Measurements from ENCODE around the gene TYRP1. TPM values are rescaled to one million over a fixed set of nuclear protein-coding genes. Genes with fewer than 3 reads are reported as not detected.
A peak's percentile ranks its signal among the peaks of the same experiment; 100 is the strongest.

Gene TYRP1
- total RNA-seq, 1 experiment from 2014 or later = 0.04 TPM

DNA sequence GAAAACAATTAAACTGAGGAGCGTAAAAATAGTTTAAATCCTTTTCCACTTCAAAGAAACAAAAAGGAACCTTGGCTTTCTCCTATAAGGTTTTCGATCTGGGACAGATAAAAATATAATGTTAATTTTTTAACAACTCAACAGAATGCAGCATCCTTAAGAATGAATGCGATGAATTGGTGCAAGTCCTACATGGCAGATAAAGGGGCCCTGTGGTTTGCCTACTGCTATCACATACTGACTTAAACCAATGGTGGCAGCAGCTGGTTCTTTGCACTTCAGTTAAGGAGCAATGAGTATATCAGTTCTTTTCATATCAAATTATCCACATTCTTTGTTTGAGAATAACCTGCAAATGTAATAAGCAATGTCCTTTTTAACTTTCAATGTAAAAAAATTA, 12.4 kb upstream of the TYRP1 start:
- Histone ChIP-seq H3K36me3 (no peaks in the 10 kb centered on the region), H3K27ac (peak overlapping the region; percentile 71), H3K4me1 (peaks cover 12% of the 10 kb centered on the region), H3K4me3 (peak overlapping the region; percentile 24; the same call in 1 of the 2 replicates), H3K9me3 (replicated peaks) (no peaks in the 10 kb centered on the region), H3K27me3 (no peaks in the 10 kb centered on the region)
- DNase-seq = peak; percentile 26 to 32

DNA sequence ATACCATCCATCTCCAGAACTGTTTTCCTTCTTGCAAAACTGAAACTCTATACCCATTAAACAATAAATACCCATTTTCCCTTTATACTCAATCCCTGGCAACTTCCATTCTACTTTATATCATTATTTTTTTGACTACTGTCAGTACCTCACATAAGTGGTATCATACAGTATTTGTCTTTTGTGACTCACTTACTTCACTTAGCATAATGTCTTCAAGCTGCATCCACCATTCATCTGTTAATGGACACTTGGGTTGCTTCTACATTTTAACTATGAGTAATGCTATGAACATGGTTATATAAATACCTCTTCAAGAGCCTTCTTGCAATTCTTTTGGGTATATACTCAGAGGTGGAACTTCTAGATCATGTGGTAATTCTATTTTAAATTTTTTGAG, 11.6 kb upstream of the TYRP1 start:
- Histone ChIP-seq H3K27ac (no peak overlapping the region), H3K27me3 (no peaks in the 10 kb centered on the region), H3K9me3 (replicated peaks) (no peaks in the 10 kb centered on the region), H3K4me3 (no peak overlapping the region), H3K36me3 (no peaks in the 10 kb centered on the region), H3K4me1 (peaks cover 12% of the 10 kb centered on the region)
- DNase-seq = no peak

DNA sequence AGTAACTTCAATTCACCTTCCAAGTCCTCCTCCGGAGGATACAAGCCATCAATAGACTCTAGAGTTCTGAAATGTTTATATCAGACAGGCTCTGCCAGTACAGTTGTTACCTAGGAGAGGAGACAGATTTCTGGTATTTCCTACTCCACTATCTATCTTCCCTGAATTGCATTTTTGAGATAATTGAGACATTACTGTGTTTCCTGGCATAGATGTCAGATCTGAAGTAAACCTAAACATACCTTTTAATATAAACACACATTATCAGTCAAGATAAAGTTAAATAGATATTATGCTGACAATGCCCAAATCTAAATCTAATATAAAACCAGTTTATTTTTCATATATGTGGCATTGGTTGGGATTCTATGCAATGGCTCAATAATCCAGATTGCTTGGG, 8.2 kb upstream of the TYRP1 start:
- Histone ChIP-seq H3K4me3 (no peak overlapping the region), H3K27me3 (no peaks in the 10 kb centered on the region), H3K9me3 (replicated peaks) (no peaks in the 10 kb centered on the region), H3K36me3 (no peaks in the 10 kb centered on the region), H3K27ac (no peak overlapping the region), H3K4me1 (peaks cover 9% of the 10 kb centered on the region)
- no peak for DNase-seq

DNA sequence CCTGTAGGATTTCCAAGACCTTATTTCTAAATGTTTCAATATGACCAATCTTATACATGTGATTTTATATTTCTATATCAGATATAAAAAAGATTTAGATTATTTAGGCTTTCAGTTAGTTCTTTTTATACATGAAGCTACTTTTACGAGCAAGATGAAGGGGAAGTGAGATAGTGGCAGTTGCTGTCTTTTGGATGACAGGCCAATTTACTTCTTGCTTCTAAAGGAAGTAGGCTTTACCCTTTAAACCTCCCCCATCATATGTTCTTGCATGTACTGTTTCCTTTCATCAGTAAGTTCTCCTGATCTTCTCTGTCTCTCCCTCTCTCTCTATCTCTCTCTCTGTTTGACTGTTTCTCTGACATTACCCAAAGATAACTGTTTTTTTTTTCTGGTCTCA, 4.0 kb upstream of the TYRP1 start:
- Histone ChIP-seq H3K27ac (no peak overlapping the region), H3K36me3 (no peaks in the 10 kb centered on the region), H3K4me3 (no peak overlapping the region), H3K4me1 (no peaks in the 10 kb centered on the region), H3K9me3 (replicated peaks) (no peaks in the 10 kb centered on the region), H3K27me3 (no peaks in the 10 kb centered on the region)
- no peak for DNase-seq

DNA sequence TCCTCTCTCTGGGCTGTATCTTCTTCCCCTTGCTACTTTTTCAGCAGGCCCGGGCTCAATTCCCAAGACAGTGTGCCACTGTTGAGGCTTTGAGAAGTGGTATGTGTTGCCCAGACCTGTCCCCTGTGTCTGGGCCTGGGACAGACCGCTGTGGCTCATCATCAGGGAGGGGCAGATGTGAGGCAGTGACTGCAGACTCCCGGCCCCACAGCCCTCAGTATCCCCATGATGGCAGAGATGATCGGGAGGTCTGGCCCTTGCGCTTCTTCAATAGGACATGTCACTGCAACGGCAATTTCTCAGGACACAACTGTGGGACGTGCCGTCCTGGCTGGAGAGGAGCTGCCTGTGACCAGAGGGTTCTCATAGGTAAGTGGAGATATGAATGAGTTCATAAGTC, 828 bp downstream of the TYRP1 start:
- H3K9me3 ChIP-seq (replicated peaks) = no peaks in the 10 kb centered on the region
- H3K4me3 ChIP-seq = no peak overlapping the region
- no peaks in the 10 kb centered on the region for H3K36me3 ChIP-seq
- peaks cover 6% of the 10 kb centered on the region for H3K4me1 ChIP-seq
- DNase-seq = no peak
- no peaks in the 10 kb centered on the region for H3K27me3 ChIP-seq
- no peak overlapping the region for H3K27ac ChIP-seq

DNA sequence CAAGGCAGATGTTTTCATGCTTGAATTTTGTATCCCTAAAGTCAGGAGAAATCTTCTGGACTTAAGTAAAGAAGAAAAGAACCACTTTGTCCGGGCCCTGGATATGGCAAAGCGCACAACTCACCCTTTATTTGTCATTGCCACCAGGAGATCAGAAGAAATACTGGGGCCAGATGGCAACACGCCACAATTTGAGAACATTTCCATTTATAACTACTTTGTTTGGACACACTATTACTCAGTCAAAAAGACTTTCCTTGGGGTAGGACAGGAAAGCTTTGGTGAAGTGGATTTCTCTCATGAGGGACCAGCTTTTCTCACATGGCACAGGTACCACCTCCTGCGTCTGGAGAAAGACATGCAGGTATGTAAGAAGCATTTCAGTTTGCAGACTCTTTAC, 2.3 kb downstream of the TYRP1 start:
- DNase-seq = no peak
- Histone ChIP-seq H3K4me3 (no peak overlapping the region), H3K27me3 (no peaks in the 10 kb centered on the region)

DNA sequence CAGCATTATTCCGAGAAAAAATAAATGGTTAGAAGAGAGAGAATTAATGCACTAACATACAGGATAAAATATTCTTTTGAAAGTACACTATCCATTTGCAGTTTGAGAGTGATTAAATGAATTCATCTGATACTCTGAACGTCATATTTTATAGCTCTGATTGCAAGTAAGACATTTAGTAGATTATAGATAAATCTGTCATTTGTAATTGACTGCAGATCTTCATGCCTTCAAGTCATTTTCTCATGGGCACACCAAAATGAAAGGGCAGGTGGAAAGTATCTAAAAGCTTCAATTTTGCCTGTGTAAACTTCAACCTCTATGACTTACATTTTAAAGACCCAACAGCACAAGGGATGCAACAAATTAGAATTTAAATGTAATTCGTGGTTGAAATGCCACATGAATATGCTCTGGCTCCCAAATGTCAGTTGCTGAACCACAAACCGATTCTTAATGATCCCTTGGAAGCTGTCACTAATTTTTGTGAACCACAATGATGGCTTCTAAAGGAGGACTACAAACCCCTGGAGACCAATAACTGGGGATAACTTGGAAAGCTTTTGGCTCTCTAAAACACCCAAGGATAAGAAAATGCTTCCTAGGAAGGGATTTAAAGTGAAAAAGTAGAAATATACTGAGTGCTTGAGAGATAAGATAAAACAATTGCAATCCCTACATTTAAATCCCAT, 3.9 kb downstream of the TYRP1 start:
- Histone ChIP-seq H3K27ac (no peak overlapping the region), H3K27me3 (no peaks in the 10 kb centered on the region), H3K4me3 (no peak overlapping the region), H3K36me3 (no peaks in the 10 kb centered on the region), H3K9me3 (replicated peaks) (no peaks in the 10 kb centered on the region), H3K4me1 (peaks cover 6% of the 10 kb centered on the region)
- DNase-seq = peak in 1 of 2 experiments; percentile 14

More for the DNA sequence above, 2.3 kb downstream of the TYRP1 start:
- H3K27ac ChIP-seq = no peak overlapping the region
- H3K36me3 ChIP-seq = no peaks in the 10 kb centered on the region
- no peaks in the 10 kb centered on the region for H3K9me3 ChIP-seq (replicated peaks)
- H3K4me1 ChIP-seq = peaks cover 6% of the 10 kb centered on the region

DNA sequence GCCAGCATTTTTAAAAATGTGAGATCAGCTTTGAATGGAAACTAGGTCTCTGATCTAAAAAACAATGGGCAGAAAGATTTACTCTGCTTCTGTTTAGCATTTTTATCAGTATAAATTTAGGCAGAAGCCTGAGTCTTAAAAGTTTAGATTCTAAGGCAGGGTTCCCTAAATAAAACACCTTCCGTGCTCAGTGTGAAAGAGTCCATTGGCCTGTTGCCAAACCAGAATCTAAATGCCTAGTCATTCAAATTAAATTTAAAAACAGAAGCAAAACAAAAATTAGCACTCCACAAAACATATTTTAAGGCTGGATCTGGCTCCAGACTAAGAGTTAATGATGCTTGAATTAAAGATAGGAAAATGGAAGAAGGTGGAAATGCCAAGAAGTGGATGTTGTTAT, 4.5 kb downstream of the TYRP1 start:
- H3K4me1 ChIP-seq = peaks cover 6% of the 10 kb centered on the region
- peak in 1 of 2 experiments; percentile 16 for DNase-seq
- no peak overlapping the region for H3K27ac ChIP-seq
- H3K27me3 ChIP-seq = no peaks in the 10 kb centered on the region
- no peaks in the 10 kb centered on the region for H3K36me3 ChIP-seq
- H3K4me3 ChIP-seq = no peak overlapping the region
- H3K9me3 ChIP-seq (replicated peaks) = no peaks in the 10 kb centered on the region

DNA sequence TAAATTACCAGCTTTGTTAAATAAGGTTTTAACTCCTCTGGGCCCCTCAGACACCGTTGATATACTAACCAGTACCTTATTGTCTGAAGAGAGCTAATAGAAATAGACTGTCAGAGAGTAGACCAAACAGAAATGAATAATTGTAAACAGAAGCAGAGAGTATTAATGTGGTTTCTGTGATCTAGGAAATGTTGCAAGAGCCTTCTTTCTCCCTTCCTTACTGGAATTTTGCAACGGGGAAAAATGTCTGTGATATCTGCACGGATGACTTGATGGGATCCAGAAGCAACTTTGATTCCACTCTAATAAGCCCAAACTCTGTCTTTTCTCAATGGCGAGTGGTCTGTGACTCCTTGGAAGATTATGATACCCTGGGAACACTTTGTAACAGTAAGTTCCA, 5.1 kb downstream of the TYRP1 start:
- H3K27ac ChIP-seq = no peak overlapping the region
- no peaks in the 10 kb centered on the region for H3K36me3 ChIP-seq
- no peak for DNase-seq

DNA sequence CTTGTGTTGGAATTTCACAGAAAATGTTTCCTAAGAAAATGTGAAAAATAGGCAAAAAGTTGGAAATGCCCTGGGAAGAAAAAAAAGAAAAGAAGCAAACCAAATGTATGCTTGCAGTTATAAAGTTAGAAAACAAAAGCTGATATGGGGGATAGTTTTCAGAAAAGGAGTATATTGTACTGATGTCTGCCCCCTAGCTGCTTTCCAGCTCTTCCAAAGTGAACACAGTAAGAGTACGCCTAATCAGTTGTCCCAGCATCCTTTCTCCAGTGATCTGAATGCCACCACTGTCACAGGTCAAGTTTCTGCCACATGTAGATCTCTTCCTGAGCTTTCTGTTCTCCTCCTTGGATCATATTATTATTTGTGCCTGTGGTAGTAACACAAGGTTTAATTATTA, 5.8 kb downstream of the TYRP1 start:
- Histone ChIP-seq H3K27me3 (no peaks in the 10 kb centered on the region), H3K4me3 (no peak overlapping the region), H3K4me1 (peaks cover 6% of the 10 kb centered on the region), H3K9me3 (replicated peaks) (no peaks in the 10 kb centered on the region), H3K27ac (no peak overlapping the region), H3K36me3 (no peaks in the 10 kb centered on the region)
- DNase-seq = no peak

More for the DNA sequence above, 5.1 kb downstream of the TYRP1 start:
- H3K27me3 ChIP-seq = no peaks in the 10 kb centered on the region
- H3K9me3 ChIP-seq (replicated peaks) = no peaks in the 10 kb centered on the region
- H3K4me1 ChIP-seq = peaks cover 6% of the 10 kb centered on the region
- H3K4me3 ChIP-seq = no peak overlapping the region

DNA sequence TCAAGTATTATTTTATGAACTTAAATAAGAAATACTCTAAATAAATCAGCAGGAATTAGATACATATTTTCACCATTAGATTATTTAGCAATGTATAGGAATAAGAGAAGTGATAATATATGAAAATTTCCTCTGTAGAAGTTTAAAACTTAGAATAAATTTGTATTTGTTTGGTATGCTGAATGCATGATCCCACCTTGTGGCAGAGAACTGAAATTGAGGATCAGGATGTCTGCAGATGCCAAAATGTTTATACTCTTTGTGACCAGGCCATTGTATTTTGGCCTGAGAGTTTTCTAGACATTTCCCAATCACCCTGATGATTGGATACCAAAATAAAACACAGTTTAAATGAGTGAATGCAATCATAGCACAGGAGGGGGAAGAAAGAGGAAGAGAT, 6.3 kb downstream of the TYRP1 start:
- no peak overlapping the region for H3K4me3 ChIP-seq
- no peaks in the 10 kb centered on the region for H3K27me3 ChIP-seq
- no peak for DNase-seq
- H3K9me3 ChIP-seq (replicated peaks) = no peaks in the 10 kb centered on the region
- H3K36me3 ChIP-seq = no peaks in the 10 kb centered on the region
- H3K4me1 ChIP-seq = peaks cover 6% of the 10 kb centered on the region
- no peak overlapping the region for H3K27ac ChIP-seq

DNA sequence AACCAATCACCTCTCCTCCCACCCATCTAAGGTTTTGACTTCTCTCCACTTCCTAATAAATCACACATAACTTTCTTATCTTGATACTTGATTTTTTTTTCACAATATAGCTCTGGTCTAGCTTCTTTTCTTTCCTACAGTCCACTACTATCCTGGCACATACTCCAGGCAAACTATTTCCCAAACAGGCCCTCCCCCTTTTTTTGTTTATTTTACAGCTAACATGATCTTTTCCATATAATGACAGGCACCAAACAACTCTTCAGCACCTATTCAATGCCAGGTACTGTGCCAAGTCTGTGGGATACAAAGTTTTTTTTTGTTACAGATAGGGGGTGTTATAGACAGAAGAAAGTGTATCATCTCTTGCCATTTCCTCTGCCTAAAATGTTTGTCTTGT, 7.9 kb downstream of the TYRP1 start:
- H3K27ac ChIP-seq = no peak overlapping the region
- no peaks in the 10 kb centered on the region; the same call in 1 of the 2 replicates for H3K9me3 ChIP-seq (replicated peaks)
- H3K4me3 ChIP-seq = no peak overlapping the region
- peaks cover 6% of the 10 kb centered on the region for H3K4me1 ChIP-seq
- H3K36me3 ChIP-seq = no peaks in the 10 kb centered on the region
- no peaks in the 10 kb centered on the region for H3K27me3 ChIP-seq
- no peak for DNase-seq

DNA sequence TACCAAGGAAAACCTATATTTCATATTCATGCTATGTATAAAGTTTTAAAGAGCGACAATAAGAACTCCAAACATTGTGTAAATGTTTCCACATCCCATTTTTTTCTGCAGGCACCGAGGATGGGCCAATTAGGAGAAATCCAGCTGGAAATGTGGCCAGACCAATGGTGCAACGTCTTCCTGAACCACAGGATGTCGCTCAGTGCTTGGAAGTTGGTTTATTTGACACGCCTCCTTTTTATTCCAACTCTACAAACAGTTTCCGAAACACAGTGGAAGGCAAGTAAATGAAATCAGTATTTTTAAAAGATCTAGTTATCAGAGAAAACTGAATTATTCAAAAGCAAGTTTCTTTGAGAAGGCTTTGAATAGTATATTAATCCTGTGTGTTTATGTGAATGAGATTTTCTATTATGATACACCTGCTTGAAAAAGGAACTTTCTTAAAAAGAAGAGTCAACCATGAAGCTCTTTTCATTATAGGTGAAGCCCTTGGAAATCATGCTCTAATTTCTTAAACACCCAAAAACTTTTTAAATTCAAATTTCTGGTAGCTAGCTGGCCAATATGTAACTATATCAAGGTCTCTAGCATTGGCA, 9.1 kb downstream of the TYRP1 start:
- H3K4me1 ChIP-seq = peaks cover under 1% of the 10 kb centered on the region; the same call in 1 of the 2 replicates
- H3K36me3 ChIP-seq = no peaks in the 10 kb centered on the region
- H3K27ac ChIP-seq = no peak overlapping the region
- no peaks in the 10 kb centered on the region for H3K27me3 ChIP-seq
- peak in 1 of 2 experiments; percentile 46 for DNase-seq
- no peaks in the 10 kb centered on the region; the same call in 1 of the 2 replicates for H3K9me3 ChIP-seq (replicated peaks)
- H3K4me3 ChIP-seq = no peak overlapping the region

DNA sequence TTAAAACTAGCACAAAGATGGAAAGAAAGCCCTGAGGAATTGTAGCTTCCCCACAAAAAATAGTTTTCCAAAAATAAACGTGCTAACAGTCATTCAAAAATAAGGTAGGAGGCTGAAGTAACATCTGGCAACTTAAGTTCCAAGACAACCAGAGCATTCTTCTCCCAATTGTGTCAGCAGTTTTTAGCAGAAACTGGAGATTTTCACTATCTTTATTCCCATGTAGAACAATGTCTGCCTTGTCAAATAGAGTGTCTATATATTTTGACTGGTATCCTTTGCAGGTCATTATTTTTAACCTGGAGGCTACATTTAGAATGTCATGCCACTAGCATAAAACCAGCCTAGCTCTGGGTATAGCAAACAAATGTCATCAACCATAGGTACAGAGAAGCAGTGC, 10.8 kb downstream of the TYRP1 start:
- no peaks in the 10 kb centered on the region for H3K27me3 ChIP-seq
- H3K27ac ChIP-seq = no peak overlapping the region
- no peaks in the 10 kb centered on the region for H3K4me1 ChIP-seq
- H3K9me3 ChIP-seq (replicated peaks) = no peaks in the 10 kb centered on the region; the same call in 1 of the 2 replicates
- no peak for DNase-seq
- no peaks in the 10 kb centered on the region for H3K36me3 ChIP-seq
- H3K4me3 ChIP-seq = no peak overlapping the region

DNA sequence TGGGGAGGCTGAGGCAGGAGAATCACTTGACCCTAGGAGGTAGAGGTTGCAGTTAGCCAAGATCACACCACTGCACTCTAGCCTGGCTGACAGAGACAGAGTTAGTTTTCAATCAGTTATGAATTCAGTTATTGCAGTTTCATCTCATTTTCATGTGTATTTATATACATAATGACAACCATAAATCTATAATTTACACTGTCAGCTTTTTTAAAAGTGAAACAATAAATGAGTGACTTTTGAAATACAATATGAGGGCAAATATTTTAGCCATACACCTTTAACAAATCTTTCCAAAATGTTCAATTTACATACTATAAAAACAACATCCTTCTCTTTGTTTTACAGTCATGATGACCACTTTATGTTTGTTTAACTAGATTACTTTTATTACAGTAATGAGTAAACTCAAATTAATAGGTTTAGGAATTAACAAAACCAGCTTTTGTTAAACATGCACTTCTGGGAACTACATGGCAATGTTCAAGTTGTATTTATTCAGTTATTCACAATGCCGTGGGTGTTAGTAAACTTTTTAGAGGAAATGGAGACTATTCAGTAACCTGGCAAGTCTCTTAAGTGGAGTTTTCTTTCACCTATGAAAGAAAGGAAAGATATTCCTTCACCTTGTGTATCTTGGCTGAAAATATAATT, 12.7 kb downstream of the TYRP1 start:
- no peak overlapping the region for H3K4me3 ChIP-seq

More for the DNA sequence above, 12.7 kb downstream of the TYRP1 start:
- DNase-seq = no peak
- Histone ChIP-seq H3K27me3 (no peaks in the 10 kb centered on the region), H3K4me1 (no peaks in the 10 kb centered on the region), H3K9me3 (replicated peaks) (no peaks in the 10 kb centered on the region; the same call in 1 of the 2 replicates), H3K36me3 (no peaks in the 10 kb centered on the region), H3K27ac (no peak overlapping the region)

All from SJCRH30 (cell line).